ENCODE results near the gene RNU1-3. TPM values are rescaled to one million over a fixed set of nuclear protein-coding genes. Genes with fewer than 3 reads are reported as not detected.
"Not testable (repeated sequence)": the region's sequence is repeated elsewhere in the genome, so short reads cannot be mapped to it uniquely, and the experiment has no call there.

RNU1-3 gene
- total RNA-seq, 1 donor from 2014 or later, result under 0.01 TPM

- not testable (repeated sequence) for DNase-seq (ENCODE audit: low read depth)
Measured at GRCh38 chr1:16637941-16638778, 28.6 kb downstream of the RNU1-3 start.

GRCh38 chr1:16636551-16637195, 30.1 kb downstream of the RNU1-3 start:
- DNase-seq (ENCODE audit: low read depth), result not testable (repeated sequence)

GRCh38 chr1:16635959-16636358, 30.8 kb downstream of the RNU1-3 start:
- not testable (repeated sequence) for DNase-seq (ENCODE audit: low read depth)

- DNase-seq (ENCODE audit: low read depth), result not testable (repeated sequence)
Measured at GRCh38 chr1:16633540-16634282, 33.0 kb downstream of the RNU1-3 start.

- DNase-seq (ENCODE audit: low read depth), result not testable (repeated sequence)
Measured at GRCh38 chr1:16632044-16632850, 34.5 kb downstream of the RNU1-3 start.

- DNase-seq (ENCODE audit: low read depth), result no peak
Measured at GRCh38 chr1:16631248-16632043, 35.3 kb downstream of the RNU1-3 start.

- DNase-seq (ENCODE audit: low read depth), result no peak
Measured at GRCh38 chr1:16630661-16631247, 36.0 kb downstream of the RNU1-3 start.

- not testable (repeated sequence) for DNase-seq (ENCODE audit: low read depth)
Measured at GRCh38 chr1:16629916-16630530, 36.7 kb downstream of the RNU1-3 start.

GRCh38 chr1:16628361-16629111, 38.2 kb downstream of the RNU1-3 start:
- no peak for DNase-seq (ENCODE audit: low read depth)

GRCh38 chr1:16626409-16626983, 40.3 kb downstream of the RNU1-3 start:
- DNase-seq (ENCODE audit: low read depth), result not testable (repeated sequence)

- DNase-seq (ENCODE audit: low read depth), result no peak
Measured at GRCh38 chr1:16625497-16626408, 41.0 kb downstream of the RNU1-3 start.

GRCh38 chr1:16623812-16624719, 42.7 kb downstream of the RNU1-3 start:
- peak; percentile 46 for DNase-seq (ENCODE audit: low read depth)

GRCh38 chr1:16623337-16623736, 43.4 kb downstream of the RNU1-3 start:
- peak; percentile 41 for DNase-seq (ENCODE audit: low read depth)

GRCh38 chr1:16621681-16622315, 45.0 kb downstream of the RNU1-3 start:
- DNase-seq (ENCODE audit: low read depth), result not testable (repeated sequence)

- no peak for DNase-seq (ENCODE audit: low read depth)
Measured at GRCh38 chr1:16621300-16621658, 45.5 kb downstream of the RNU1-3 start.
